22Rv1 (cell line): ENCODE data around the gene RNU7-1.

ENCODE experiments used
- H3K27ac ChIP-seq: fragments of 450-650 bp; 2 replicates; pipeline ENCODE4 v1.5.1; 2017
- CTCF ChIP-seq: fragments of 450-650 bp; IDR thresholded peaks from 2 replicates; pipeline ENCODE4 v1.5.1; 2017; ENCODE audit warnings: mild to moderate bottlenecking
- ZFX ChIP-seq: fragments of 450-650 bp; IDR thresholded peaks from 2 replicates; pipeline ENCODE4 v1.6.1; 2017; ENCODE audit warnings: antibody characterized with exemption, borderline replicate concordance

Gene RNU7-1

GRCh38 chr12:6921996-6922946 is 21.3 kb upstream of the RNU7-1 start:
- TF ChIP-seq ZFX (no peak), CTCF (no peak)
- peak overlapping the region; percentile 100 for H3K27ac ChIP-seq

GRCh38 chr12:6923003-6923732 is 20.4 kb upstream of the RNU7-1 start:
- peak overlapping the region; percentile 100 for H3K27ac ChIP-seq
- TF ChIP-seq ZFX (no peak), CTCF (no peak)

GRCh38 chr12:6923851-6924250 is 19.8 kb upstream of the RNU7-1 start:
- H3K27ac ChIP-seq, result peak overlapping the region; percentile 100
- TF ChIP-seq ZFX, result no peak
- TF ChIP-seq CTCF, result no peak

- peak overlapping the region; percentile 100 for H3K27ac ChIP-seq
Measured at GRCh38 chr12:6925239-6925539, 18.4 kb upstream of the RNU7-1 start.

GRCh38 chr12:6925540-6926279 is 17.9 kb upstream of the RNU7-1 start:
- TF ChIP-seq ZFX (no peak), CTCF (peak; percentile 17; the same call in 1 of the 2 replicates)
- peak overlapping the region; percentile 100 for H3K27ac ChIP-seq

More at GRCh38 chr12:6925239-6925539, 18.4 kb upstream of the RNU7-1 start:
- TF ChIP-seq CTCF (no peak), ZFX (no peak)

- TF ChIP-seq ZFX, result no peak
- no peak for TF ChIP-seq CTCF
- H3K27ac ChIP-seq, result peak within 1 kb of the TSS; percentile 100
Measured at GRCh38 chr12:6927379-6928021, 16.1 kb upstream of the RNU7-1 start, which contains the start of gene ATN1. Gene ATN1, plus strand, starts transcription at chr12:6927959. Its CDS starts 6,043 bp downstream, at chr12:6934002.
